Dermis lymphatic vessel endothelial cell (primary cell): ENCODE results near the gene TAF15. TPM values are rescaled to one million over a fixed set of nuclear protein-coding genes. Genes with fewer than 3 reads are reported as not detected.

ENCODE experiments used
- total RNA-seq: library from RNA; depleted of rRNA; stranded (reverse); fragments of >200 nt; gene quantifications from 2 replicates; pipeline ENCODE4 v1.2.1, GENCODE V29; 2014

Gene TAF15
- 74.9 and 97.3 TPM in 2 replicates for total RNA-seq

DNA sequence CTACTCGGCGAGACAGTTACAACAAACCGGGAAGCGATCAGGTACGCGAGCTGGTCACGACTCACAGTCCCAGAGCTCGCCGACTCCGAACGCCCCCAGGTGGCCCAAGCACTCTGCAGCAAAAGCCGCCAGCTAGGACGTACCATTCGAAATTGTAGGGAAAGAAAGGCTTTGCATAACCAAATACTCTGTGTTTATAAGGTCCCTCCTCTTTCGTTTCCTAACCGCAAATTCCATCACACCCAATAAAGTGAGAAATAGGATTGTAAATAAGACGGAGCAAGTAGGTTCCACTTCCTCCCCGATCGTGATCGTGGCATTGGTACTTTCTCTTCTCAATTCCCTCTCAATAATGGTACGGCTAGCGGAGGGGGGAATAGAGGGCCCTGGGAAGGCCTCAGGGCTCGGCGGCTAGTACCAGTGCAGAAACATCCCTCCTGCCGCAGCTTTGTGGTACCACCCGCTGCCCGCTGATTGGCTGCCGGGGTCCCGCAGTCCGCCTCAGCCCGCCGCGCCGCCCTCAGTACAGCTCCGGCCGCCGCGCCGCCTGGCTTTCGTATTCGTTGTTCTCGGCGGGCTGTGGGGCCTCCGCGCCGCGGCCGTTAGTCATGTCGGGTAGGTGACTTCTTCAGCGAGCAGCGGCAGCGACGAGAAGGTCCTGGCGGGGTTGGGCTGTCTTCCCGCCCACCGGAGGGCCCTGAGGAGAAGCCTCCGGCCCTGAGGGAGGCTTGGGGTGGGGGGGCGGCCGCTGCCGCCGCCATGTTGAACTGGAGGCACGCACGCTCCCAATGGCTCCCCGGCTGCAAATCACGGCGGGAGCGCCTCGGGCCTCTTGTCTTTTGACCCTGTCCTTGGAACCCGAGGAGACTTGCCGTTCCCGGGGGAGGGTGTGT lies at the start of gene TAF15:
TAF15 (plus strand) TSS at position 523 of the 893 bp plus-strand sequence; CDS start at position 609, 86 bp downstream.

DNA sequence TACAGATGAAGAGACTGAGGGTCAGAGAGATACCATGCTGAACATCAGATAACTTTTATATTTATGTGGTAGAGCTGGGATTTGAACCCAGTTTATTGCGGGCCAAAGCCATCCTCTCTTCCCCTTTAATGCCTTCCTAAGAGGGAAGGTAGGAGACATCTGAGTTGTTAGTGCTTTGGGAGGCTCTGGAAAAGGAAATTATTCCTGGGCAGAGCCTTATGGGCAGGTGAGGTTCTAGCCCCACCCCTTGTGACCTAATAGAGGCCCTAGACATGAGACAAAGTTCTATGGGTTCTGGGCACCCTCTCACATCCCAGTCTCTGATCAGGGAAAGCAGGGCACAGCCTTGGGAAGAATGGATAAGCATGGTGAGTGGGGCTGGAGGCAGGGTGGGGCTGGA lies 48.7 kb upstream of the TAF15 start, which contains the start of gene C17orf50:
C17orf50 (plus strand) TSS at position 301 of the 400 bp plus-strand sequence; CDS start at position 356, 55 bp downstream.

DNA sequence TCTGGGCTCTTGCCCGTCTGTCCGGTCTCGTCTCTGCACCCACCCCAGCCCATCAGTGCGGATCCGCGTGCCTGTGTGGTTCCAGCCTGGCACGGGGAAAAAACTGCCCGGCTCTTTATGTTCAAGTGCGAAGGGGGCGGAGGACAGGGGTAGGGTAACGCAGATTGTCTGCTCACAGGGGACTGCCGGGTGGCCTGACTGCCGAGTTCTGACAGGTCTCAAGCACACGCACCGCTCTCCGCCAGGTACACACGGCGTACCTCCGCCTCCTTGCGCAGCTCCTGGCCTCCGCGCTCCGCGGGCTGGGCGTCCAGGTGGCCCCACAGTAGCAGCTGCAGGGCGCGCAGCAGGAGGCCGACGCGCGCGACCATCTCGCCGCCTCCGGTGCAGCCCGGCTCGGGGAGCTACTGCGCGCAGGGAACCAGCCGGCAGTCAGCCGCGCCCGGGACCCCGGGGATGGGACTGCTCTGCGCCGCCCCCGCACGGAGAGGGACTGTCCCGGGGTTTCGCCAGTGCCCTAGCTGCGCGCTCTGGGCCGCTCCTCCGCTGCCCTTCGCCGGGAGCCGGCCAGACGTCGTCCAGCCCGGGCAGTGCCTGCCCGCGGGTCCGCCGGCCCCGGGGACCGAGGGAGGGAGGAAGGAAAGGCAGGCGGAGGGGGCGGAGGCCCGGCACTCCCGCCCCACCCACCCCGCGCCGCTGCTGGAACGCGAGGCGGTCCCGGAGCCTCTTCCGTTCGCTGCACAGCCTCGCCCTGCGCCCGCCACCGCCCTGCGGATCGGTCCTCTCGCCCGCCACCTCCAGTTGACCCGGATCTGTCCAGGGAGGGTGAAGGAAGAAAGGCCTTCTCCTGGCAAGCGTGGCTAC lies 14.0 kb upstream of the TAF15 start, which contains the start of gene MMP28:
MMP28 (minus strand) TSS at position 635 of the 864 bp plus-strand sequence; CDS start at position 371, 264 bp downstream.

DNA sequence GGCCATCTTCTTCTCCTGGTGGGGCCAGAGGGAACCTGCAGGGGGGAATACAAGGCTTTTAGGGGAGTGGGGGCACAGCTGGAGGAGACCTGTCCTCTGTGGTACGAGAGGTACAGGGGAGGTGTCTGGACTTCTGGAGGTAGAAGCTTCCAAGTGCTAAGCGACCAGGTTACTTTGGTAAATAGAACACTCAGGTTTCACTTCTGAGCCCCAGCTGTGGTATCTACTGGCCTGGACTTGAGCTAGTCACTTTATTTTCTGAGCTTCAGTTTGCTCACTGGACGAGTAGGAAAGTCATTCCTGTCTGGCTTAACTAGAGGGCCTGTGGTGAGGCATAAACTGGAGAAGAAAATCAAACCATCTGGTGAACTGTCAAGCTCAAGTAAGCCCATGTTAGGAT lies 59.5 kb downstream of the TAF15 start, which contains the start of gene HEATR9:
HEATR9 (minus strand) TSS at position 155 of the 400 bp plus-strand sequence; CDS start at position 6, 149 bp downstream.

DNA sequence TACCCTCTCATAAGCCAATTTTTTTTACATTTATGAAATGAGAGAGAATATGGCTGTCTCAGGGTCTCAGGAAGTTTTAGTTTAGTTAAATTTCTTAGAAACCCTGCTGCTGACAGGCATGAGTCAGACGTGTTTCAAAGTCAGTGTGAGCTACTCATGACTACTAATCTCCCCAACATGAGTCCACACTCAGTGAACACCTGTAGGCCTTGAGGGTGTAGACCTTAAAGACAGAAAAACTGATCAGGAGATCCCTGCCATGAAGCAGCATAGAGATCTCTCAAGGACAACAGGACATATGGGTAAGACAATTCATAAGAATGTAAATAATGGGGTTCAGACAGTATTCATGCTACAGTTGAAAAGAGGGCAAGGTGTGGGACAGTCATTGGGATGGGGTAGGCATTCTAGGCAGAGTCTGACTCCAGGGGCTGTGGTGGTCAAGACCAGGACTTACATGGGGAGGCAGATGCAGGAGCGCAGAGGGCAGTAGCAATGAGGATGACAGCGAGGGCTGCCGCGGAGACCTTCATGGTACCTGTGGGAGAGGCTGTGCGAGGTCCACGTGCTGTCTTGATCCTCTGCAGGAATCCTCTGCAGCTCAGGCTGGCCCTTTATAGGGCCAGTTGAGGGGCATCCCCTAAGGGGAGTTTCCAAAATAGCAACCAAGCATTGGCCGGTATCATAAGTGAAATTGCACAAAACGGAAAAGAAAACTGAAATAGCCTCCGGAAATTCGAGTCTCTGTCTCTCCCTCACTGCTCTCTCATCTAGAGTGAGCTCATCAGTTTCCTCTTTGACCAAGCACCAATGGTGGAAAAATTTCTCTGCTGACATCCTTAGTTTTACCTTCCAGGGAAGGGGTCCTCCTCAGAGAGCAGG lies 70.7 kb downstream of the TAF15 start, which contains the start of gene CCL5:
CCL5 (minus strand) TSS at position 588 of the 882 bp plus-strand sequence.

Other genes starting within 250 kb of the TAF15 start
- gene SLFN14, start 248.7 kb upstream of the TAF15 start, total RNA-seq, result not detected in 2 replicates
- 2.3 and 2.9 TPM in 2 replicates for gene PEX12, start 230.9 kb upstream of the TAF15 start, total RNA-seq
- 87.7 and 87.8 TPM in 2 replicates for gene AP2B1, start 222.2 kb upstream of the TAF15 start, total RNA-seq
- gene RASL10B, start 77.8 kb upstream of the TAF15 start, total RNA-seq, result 0.11 and 0.26 TPM in 2 replicates
- gene GAS2L2, start 56.2 kb upstream of the TAF15 start, total RNA-seq, result not detected in 2 replicates
- gene C17orf50, start 48.6 kb upstream of the TAF15 start, total RNA-seq, result not detected in 2 replicates
- 0.33 and 0.60 TPM in 2 replicates for gene MMP28, start 13.8 kb upstream of the TAF15 start, total RNA-seq
- not detected in 2 replicates for gene HEATR9, start 59.4 kb downstream of the TAF15 start, total RNA-seq
- gene CCL5, start 70.9 kb downstream of the TAF15 start, total RNA-seq, result 0.33 and 0.34 TPM in 2 replicates
- 0.22 TPM in 1 of 2 replicates, not detected in the other for gene RDM1, start 121.3 kb downstream of the TAF15 start, total RNA-seq
- gene LYZL6, start 134.2 kb downstream of the TAF15 start, total RNA-seq, result not detected in 2 replicates
- 0.11 and 0.26 TPM in 2 replicates for gene CCL16, start 172.0 kb downstream of the TAF15 start, total RNA-seq
- 9.1 and 12.5 TPM in 2 replicates for gene CCL14, start 177.2 kb downstream of the TAF15 start, total RNA-seq
- gene CCL15, start 192.1 kb downstream of the TAF15 start, total RNA-seq, result not detected in 2 replicates
- 0.26 and 0.33 TPM in 2 replicates for gene CCL23, start 208.5 kb downstream of the TAF15 start, total RNA-seq